K562 (cell line): Measurements from ENCODE around the gene ATP13A1. TPM values are rescaled to one million over a fixed set of nuclear protein-coding genes. Genes with fewer than 3 reads are reported as not detected.

Experiments used
- ADNP ChIP-seq: fragments of 200-800 bp; sonication (Bioruptor generic); IDR thresholded peaks from 2 replicates; pipeline ENCODE4 v1.6.1; 2016; ENCODE audit warnings: missing genetic modification characterization, missing compliant biosample characterization
- DDX20 ChIP-seq: fragments of 450-650 bp; IDR thresholded peaks from 2 replicates; pipeline ENCODE4 v1.6.1; 2016; ENCODE audit warnings: missing genetic modification characterization, low read depth, mild to moderate bottlenecking, missing compliant biosample characterization, moderate library complexity
- FOXM1 ChIP-seq, 2 experiments: fragments of 450-650 bp in 1 of 2; sonication (generic) in 1 of 2; formaldehyde crosslinking in 1 of 2; IDR thresholded peaks; 2 replicates each; pipeline versions ENCODE4 v1.6.1 to v1.9.0; 2017 to 2022; ENCODE audit warnings: low read depth in 2 of 2, mild to moderate bottlenecking in 2 of 2, missing genetic modification reagents in 1 of 2, moderate library complexity in 1 of 2
- GABPB2 ChIP-seq: fragments of 250-450 bp; sonication (Bioruptor Pico); conservative IDR thresholded peaks from 2 replicates; pipeline ENCODE4 v1.5.1; 2021; ENCODE audit warnings: mild to moderate bottlenecking
- GTF2A2 ChIP-seq: IDR thresholded peaks from 2 replicates; pipeline ENCODE4 v1.6.1; 2016; ENCODE audit warnings: mild to moderate bottlenecking, missing genetic modification characterization, missing compliant biosample characterization
- KDM4B ChIP-seq, 2 experiments: fragments of 450-650 bp in 1 of 2; sonication (generic) in 1 of 2; IDR thresholded peaks; 2 replicates each; pipeline ENCODE4 v1.6.1; 2016 to 2017; ENCODE audit warnings: borderline replicate concordance in 2 of 2, antibody characterized with exemption in 1 of 2, low read depth in 1 of 2, mild to moderate bottlenecking in 1 of 2
- MEF2A ChIP-seq: IDR thresholded peaks from 2 replicates; pipeline ENCODE4 v1.6.1; 2011; ENCODE audit warnings: low read depth, mild to moderate bottlenecking, low read length, moderate library complexity; ENCODE audit not compliant: control insufficient read depth
- NFE2L1 ChIP-seq: fragments of 450-650 bp; IDR thresholded peaks from 2 replicates; pipeline ENCODE4 v1.6.1; 2016; ENCODE audit warnings: missing genetic modification characterization, low read depth, mild to moderate bottlenecking, missing compliant biosample characterization, moderate library complexity, borderline replicate concordance
- TAF7 ChIP-seq: fragments of 450-650 bp; IDR thresholded peaks from 2 replicates; pipeline ENCODE4 v1.6.1; 2016; ENCODE audit warnings: missing genetic modification characterization, missing compliant biosample characterization
- polyA plus RNA-seq, 8 experiments: library from polyadenylated mRNA; depleted of rRNA in 4 of 8; stranded (reverse) in 5 of 8; unstranded in 3 of 8; fragments of >200 nt; fragmentation: Nextera tagmentation in 2 of 8; fragmentation: Illumina TruSeq in 1 of 8; extraction: Ambion mirVana in 2 of 8; extraction: Trizol in 1 of 8; gene quantifications; 2 replicates each; pipeline versions ENCODE4 v1.2.1 to v1.2.3, GENCODE V29; 2011 to 2014; ENCODE audit warnings: inconsistent platforms in 1 of 8, missing spikeins in 1 of 8
- total RNA-seq, 7 experiments: library from RNA; depleted of rRNA in 6 of 7; stranded (reverse); fragments of >200 nt in 6 of 7; fragmentation: Illumina TruSeq in 2 of 7; extraction: Trizol in 2 of 7; gene quantifications; 2 replicates each; pipeline versions ENCODE4 v1.2.1 to v1.2.3, GENCODE V29; 2011 to 2021; ENCODE audit warnings: low replicate concordance in 1 of 7
- TF ChIP-seq, protein P1 (sequence below): fragments of 200-800 bp; sonication (Bioruptor generic); IDR thresholded peaks from 2 replicates; pipeline ENCODE4 v1.6.1; 2016; ENCODE audit warnings: missing genetic modification characterization, missing compliant biosample characterization
- TF ChIP-seq, protein P2 (sequence below): fragments of 450-650 bp; IDR thresholded peaks from 2 replicates; pipeline ENCODE4 v1.6.1; 2016; ENCODE audit warnings: mild to moderate bottlenecking

ATP13A1 gene
- total and polyA plus RNA-seq, 9 of the 15 experiments (the other 6 are each of a cell fraction or from before 2014, with no cell fraction given), result 0.90 to 83.8 (median 23.1) TPM

DNA sequence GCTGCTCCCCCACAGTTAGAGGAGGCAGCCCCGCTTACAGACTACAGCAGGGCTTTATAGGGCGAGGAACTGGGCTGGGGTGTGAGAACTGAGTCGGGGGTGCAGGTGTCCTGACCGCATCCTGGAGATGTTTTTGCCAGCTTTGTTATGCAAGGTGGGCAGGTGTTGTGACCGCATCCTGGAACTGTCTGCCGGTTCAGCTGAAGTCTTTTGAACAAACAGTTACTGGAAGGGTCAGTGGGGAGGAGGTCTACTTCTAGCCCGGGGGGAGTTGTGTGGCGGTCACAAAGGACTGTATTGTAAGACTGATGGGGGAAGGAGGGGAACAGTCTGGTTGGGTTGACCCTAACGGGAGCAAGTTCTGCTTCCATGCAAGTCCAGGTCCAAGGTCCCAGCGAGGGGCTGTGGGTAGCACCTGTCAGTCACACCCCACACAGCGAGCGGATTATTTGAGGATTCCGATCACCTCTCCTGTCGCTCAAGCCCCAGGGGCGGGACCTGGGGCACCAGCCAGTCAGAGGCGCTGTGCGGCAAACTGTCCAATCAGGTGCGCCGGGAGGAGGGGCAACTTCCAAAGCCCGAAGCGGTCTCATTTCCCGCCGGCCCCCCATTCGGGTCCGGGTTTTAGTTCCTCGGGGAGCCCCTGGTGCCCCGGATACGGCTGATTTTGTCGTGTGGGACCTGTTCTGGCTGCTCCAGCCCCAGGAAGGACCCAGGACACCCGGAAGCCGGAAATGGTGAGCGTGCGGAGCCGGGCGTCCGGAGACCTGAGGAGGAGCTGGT is 4.9 kb upstream of the ATP13A1 start, which contains the start of gene ZNF101 (continued):
- TF ChIP-seq, protein P1, sequence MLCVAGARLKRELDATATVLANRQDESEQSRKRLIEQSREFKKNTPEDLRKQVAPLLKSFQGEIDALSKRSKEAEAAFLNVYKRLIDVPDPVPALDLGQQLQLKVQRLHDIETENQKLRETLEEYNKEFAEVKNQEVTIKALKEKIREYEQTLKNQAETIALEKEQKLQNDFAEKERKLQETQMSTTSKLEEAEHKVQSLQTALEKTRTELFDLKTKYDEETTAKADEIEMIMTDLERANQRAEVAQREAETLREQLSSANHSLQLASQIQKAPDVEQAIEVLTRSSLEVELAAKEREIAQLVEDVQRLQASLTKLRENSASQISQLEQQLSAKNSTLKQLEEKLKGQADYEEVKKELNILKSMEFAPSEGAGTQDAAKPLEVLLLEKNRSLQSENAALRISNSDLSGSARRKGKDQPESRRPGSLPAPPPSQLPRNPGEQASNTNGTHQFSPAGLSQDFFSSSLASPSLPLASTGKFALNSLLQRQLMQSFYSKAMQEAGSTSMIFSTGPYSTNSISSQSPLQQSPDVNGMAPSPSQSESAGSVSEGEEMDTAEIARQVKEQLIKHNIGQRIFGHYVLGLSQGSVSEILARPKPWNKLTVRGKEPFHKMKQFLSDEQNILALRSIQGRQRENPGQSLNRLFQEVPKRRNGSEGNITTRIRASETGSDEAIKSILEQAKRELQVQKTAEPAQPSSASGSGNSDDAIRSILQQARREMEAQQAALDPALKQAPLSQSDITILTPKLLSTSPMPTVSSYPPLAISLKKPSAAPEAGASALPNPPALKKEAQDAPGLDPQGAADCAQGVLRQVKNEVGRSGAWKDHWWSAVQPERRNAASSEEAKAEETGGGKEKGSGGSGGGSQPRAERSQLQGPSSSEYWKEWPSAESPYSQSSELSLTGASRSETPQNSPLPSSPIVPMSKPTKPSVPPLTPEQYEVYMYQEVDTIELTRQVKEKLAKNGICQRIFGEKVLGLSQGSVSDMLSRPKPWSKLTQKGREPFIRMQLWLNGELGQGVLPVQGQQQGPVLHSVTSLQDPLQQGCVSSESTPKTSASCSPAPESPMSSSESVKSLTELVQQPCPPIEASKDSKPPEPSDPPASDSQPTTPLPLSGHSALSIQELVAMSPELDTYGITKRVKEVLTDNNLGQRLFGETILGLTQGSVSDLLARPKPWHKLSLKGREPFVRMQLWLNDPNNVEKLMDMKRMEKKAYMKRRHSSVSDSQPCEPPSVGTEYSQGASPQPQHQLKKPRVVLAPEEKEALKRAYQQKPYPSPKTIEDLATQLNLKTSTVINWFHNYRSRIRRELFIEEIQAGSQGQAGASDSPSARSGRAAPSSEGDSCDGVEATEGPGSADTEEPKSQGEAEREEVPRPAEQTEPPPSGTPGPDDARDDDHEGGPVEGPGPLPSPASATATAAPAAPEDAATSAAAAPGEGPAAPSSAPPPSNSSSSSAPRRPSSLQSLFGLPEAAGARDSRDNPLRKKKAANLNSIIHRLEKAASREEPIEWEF (CRISPR knock-in tag), result no peak
- TF ChIP-seq GTF2A2 (tag) (no peak), NFE2L1 (tag) (no peak), GABPB2 (CRISPR knock-in tag) (no peak), ADNP (no peak), DDX20 (tag) (no peak), FOXM1 (IDR thresholded peaks at IDR 0.05; ENCODE audit: low read depth) (no peak), FOXM1 (CRISPR knock-in tag; IDR thresholded peaks at IDR 0.05; ENCODE audit: low read depth) (no peak), TAF7 (tag) (peak; percentile 25; the same call in 1 of the 2 replicates), KDM4B (IDR thresholded peaks at IDR 0.05; ENCODE audit: borderline replicate concordance in 2 of 2, low read depth in 1 of 2) (no peak), MEF2A (no peak)
- TF ChIP-seq, protein P2, sequence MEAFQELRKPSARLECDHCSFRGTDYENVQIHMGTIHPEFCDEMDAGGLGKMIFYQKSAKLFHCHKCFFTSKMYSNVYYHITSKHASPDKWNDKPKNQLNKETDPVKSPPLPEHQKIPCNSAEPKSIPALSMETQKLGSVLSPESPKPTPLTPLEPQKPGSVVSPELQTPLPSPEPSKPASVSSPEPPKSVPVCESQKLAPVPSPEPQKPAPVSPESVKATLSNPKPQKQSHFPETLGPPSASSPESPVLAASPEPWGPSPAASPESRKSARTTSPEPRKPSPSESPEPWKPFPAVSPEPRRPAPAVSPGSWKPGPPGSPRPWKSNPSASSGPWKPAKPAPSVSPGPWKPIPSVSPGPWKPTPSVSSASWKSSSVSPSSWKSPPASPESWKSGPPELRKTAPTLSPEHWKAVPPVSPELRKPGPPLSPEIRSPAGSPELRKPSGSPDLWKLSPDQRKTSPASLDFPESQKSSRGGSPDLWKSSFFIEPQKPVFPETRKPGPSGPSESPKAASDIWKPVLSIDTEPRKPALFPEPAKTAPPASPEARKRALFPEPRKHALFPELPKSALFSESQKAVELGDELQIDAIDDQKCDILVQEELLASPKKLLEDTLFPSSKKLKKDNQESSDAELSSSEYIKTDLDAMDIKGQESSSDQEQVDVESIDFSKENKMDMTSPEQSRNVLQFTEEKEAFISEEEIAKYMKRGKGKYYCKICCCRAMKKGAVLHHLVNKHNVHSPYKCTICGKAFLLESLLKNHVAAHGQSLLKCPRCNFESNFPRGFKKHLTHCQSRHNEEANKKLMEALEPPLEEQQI, result no peak
